ENCODE measurements around the gene ZHX3.

ZHX3 gene

DNA sequence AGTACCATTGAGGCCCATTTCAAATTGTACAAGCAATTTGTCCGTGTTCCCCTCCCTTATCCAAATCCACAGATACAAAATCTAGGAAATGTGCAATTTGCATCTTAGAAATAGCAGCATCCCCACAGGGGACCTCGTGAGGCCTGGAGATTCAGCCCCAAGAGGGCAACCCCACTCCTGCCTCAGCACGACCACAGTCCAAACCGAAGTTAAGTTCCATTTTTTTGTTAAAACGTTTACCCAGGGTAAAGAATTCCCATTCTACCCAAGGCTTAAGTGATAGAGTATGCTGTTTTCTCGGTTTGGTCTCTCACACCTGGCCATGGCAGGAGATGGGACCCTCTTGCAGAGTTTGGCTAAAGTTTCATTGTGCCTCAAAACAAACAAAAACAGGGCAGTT is 139.0 kb downstream of the ZHX3 start:
- peaks cover 47% of the 10 kb centered on the region for H3K36me3 ChIP-seq (ENCODE audit: insufficient read depth, low read depth, low read length)
- no peaks in the 10 kb centered on the region for H3K9me3 ChIP-seq (ENCODE audit: insufficient read depth, low read depth, low read length)
- peaks cover 3% of the 10 kb centered on the region; the same call in 1 of the 2 replicates for H3K4me1 ChIP-seq (ENCODE audit: insufficient read depth, low read length)
- no peak overlapping the region for H3K4me3 ChIP-seq (ENCODE audit: low read length)
- no peak overlapping the region for H3K27ac ChIP-seq (ENCODE audit: low read length)
- no peaks in the 10 kb centered on the region for H3K27me3 ChIP-seq (ENCODE audit: insufficient read depth, low read length)
- H3K9ac ChIP-seq (ENCODE audit: low read depth, low read length): no peak overlapping the region

DNA sequence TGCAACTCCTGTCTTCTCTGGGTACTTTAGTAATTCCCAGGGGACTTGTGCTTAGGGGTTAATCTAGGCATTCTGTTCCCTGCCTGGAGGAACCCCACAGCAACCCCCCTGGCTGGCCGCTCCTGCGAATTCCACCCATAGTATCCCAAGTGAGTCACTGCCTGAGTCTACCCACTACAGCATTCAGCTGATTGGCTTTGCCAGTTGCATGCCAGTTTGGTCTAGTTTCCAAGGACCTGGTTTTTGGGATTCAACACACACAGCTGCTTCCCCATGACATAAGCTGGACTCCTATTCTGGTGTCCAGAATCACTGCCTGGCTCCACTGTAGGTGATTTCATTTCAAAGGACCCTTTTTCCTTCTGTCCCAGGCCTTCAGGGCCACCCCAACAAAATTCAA is 139.9 kb downstream of the ZHX3 start:
- H3K9me3 ChIP-seq (ENCODE audit: insufficient read depth, low read depth, low read length): no peaks in the 10 kb centered on the region
- H3K4me1 ChIP-seq (ENCODE audit: insufficient read depth, low read length): peaks cover 3% of the 10 kb centered on the region; the same call in 1 of the 2 replicates
- no peak overlapping the region for H3K4me3 ChIP-seq (ENCODE audit: low read length)
- H3K36me3 ChIP-seq (ENCODE audit: insufficient read depth, low read depth, low read length): peaks cover 54% of the 10 kb centered on the region
- H3K27me3 ChIP-seq (ENCODE audit: insufficient read depth, low read length): no peaks in the 10 kb centered on the region
- no peak overlapping the region for H3K27ac ChIP-seq (ENCODE audit: low read length)
- no peak overlapping the region for H3K9ac ChIP-seq (ENCODE audit: low read depth, low read length)

DNA sequence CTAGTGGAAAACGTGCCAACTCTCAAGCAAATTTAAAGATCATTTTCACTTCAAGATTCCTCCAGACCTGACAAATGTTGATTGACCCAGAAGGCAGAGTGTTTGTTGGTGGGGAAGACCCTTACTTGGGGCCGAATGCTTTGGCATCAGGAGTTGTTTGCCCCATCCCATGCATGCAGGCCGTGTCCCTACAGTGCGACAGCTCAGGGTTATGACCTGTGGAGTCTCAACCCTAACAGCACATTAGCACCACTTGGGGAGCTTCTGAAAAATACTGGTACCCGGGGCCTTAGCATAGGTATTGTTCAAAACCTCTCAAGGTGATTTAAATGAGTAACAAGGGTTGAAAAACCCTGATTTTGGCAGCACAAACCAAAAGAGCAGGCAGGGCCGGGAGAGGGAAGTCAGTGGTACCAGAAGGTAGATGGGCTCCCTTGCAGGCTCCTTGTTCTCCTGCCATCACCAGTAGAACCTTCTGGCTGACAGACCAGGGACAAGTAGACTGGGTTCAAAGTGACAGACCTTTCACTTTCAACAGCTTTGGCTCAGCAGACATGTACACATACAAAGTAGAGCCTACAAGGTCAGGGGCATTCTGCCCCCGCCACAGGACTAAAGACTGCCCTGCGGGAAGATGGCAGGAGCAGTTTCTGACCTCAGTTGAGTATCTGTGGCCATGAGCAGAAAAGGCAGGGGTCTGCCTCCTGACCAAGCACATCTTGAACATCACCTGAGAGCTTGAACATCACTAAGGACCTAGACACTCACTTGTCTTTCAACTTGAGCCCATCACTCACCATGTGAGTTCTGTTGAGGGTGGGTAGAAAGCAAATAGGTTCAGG is 140.6 kb downstream of the ZHX3 start:
- H3K27ac ChIP-seq (ENCODE audit: low read length): no peak overlapping the region
- H3K4me1 ChIP-seq (ENCODE audit: insufficient read depth, low read length): peaks cover 3% of the 10 kb centered on the region; the same call in 1 of the 2 replicates
- no peak overlapping the region for H3K4me3 ChIP-seq (ENCODE audit: low read length)
- H3K9ac ChIP-seq (ENCODE audit: low read depth, low read length): no peak overlapping the region
- H3K36me3 ChIP-seq (ENCODE audit: insufficient read depth, low read depth, low read length): peaks cover 61% of the 10 kb centered on the region
- no peaks in the 10 kb centered on the region for H3K9me3 ChIP-seq (ENCODE audit: insufficient read depth, low read depth, low read length)
- no peaks in the 10 kb centered on the region for H3K27me3 ChIP-seq (ENCODE audit: insufficient read depth, low read length)

DNA sequence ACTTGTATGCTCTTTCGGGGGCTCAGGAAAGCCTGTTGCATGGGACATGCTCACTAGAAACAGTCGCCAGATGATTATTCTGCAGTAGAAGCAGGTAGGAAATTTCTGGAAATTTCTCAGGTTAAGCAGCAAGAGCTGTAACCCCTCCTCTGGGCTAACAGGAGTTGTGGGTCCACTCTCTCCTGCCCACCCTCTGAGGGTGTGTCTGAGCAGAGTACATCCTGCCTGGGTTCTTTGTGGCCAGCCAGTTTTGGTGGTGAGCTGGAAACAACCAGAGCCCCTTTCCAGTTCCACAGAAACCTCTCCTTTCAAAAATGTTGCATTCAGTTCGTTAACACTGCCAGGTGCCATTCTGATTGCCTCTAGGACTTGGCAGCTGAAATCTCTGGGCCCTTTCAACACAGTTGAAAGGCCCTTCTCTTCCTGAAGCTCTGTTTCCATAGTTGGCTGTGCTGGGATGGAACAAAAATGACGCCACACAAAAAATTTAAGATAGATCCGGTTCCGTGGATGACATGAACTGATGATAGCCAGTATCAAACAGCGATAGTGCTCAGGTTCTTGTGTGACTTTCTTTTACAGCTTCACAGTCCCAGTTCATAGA is 141.7 kb downstream of the ZHX3 start:
- Histone ChIP-seq H3K27me3 (ENCODE audit: insufficient read depth, low read length) (no peaks in the 10 kb centered on the region), H3K4me1 (ENCODE audit: insufficient read depth, low read length) (peaks cover 3% of the 10 kb centered on the region; the same call in 1 of the 2 replicates), H3K9ac (ENCODE audit: low read depth, low read length) (no peak overlapping the region), H3K4me3 (ENCODE audit: low read length) (no peak overlapping the region), H3K36me3 (ENCODE audit: insufficient read depth, low read depth, low read length) (peaks cover 70% of the 10 kb centered on the region), H3K27ac (ENCODE audit: low read length) (no peak overlapping the region), H3K9me3 (ENCODE audit: insufficient read depth, low read depth, low read length) (no peaks in the 10 kb centered on the region)

DNA sequence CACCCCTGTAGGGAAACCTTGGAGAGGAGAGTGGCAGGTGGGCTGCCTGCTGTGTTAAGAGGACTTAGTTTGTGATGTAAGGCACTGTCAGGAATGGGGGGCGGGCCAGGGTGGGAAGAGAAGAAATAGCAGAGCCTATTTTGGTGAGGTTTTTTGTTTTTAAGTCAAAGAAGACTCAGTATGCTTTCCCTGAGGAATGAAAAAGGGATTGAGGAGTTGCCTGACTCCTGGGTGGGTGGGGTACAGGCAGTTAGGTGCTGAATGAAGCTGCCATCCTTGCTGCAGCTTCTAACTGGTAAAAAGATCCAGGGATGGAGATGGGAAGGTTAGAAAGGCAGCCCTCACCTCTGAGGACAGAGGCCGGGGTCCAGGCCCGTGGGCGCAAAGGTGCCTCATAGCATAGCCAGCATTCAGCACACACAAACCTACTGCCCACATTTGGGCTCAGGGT is 142.3 kb downstream of the ZHX3 start:
- H3K27ac ChIP-seq (ENCODE audit: low read length): no peak overlapping the region
- H3K9ac ChIP-seq (ENCODE audit: low read depth, low read length): no peak overlapping the region
- no peaks in the 10 kb centered on the region for H3K9me3 ChIP-seq (ENCODE audit: insufficient read depth, low read depth, low read length)
- H3K27me3 ChIP-seq (ENCODE audit: insufficient read depth, low read length): no peaks in the 10 kb centered on the region
- peaks cover 77% of the 10 kb centered on the region for H3K36me3 ChIP-seq (ENCODE audit: insufficient read depth, low read depth, low read length)
- H3K4me3 ChIP-seq (ENCODE audit: low read length): no peak overlapping the region
- peaks cover 3% of the 10 kb centered on the region; the same call in 1 of the 2 replicates for H3K4me1 ChIP-seq (ENCODE audit: insufficient read depth, low read length)

DNA sequence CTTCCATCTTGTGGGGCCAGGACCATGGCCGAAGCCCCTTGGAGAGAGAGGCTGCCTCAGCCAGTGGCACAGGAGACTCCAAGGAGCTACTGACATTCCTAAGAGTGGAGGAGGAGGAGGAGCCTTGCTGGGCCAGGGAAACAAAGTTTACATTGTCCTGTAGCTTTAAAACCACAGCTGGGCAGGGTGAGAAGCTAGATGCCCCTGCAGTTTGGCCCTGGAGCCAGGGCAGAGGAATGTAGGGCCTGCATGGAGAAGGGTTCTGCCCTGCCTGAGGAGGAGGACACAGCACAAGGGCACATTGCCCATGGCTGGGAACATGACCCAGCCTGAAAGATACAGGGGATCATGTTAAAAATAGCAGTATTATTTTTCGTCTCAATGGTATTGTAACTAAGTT is 142.7 kb downstream of the ZHX3 start:
- no peak overlapping the region for H3K4me3 ChIP-seq (ENCODE audit: low read length)
- peaks cover 3% of the 10 kb centered on the region; the same call in 1 of the 2 replicates for H3K4me1 ChIP-seq (ENCODE audit: insufficient read depth, low read length)
- H3K9ac ChIP-seq (ENCODE audit: low read depth, low read length): no peak overlapping the region
- no peak overlapping the region for H3K27ac ChIP-seq (ENCODE audit: low read length)
- no peaks in the 10 kb centered on the region for H3K9me3 ChIP-seq (ENCODE audit: insufficient read depth, low read depth, low read length)
- peaks cover 81% of the 10 kb centered on the region for H3K36me3 ChIP-seq (ENCODE audit: insufficient read depth, low read depth, low read length)
- no peaks in the 10 kb centered on the region for H3K27me3 ChIP-seq (ENCODE audit: insufficient read depth, low read length)

DNA sequence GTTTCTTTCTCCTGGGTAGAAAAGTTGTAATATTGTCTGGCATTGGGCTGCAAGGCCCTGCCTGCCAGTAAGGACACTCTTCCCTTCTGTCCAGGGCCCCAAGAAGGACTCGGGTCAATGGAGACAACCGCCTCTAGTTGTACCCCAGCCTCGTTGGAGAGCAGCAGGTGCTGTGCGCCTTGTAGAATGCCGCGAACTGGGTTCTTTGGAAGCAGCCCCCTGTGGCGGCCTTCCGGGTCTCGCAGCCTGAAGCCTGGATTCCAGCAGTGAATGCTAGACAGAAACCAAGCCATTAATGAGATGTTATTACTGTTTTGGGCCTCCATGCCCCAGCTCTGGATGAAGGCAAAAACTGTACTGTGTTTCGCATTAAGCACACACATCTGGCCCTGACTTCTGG is 143.2 kb downstream of the ZHX3 start:
- H3K4me1 ChIP-seq (ENCODE audit: insufficient read depth, low read length): peaks cover 3% of the 10 kb centered on the region; the same call in 1 of the 2 replicates
- no peak overlapping the region for H3K4me3 ChIP-seq (ENCODE audit: low read length)
- H3K9ac ChIP-seq (ENCODE audit: low read depth, low read length): no peak overlapping the region
- H3K27me3 ChIP-seq (ENCODE audit: insufficient read depth, low read length): no peaks in the 10 kb centered on the region
- H3K27ac ChIP-seq (ENCODE audit: low read length): no peak overlapping the region
- H3K36me3 ChIP-seq (ENCODE audit: insufficient read depth, low read depth, low read length): peaks cover 85% of the 10 kb centered on the region
- no peaks in the 10 kb centered on the region for H3K9me3 ChIP-seq (ENCODE audit: insufficient read depth, low read depth, low read length)

DNA sequence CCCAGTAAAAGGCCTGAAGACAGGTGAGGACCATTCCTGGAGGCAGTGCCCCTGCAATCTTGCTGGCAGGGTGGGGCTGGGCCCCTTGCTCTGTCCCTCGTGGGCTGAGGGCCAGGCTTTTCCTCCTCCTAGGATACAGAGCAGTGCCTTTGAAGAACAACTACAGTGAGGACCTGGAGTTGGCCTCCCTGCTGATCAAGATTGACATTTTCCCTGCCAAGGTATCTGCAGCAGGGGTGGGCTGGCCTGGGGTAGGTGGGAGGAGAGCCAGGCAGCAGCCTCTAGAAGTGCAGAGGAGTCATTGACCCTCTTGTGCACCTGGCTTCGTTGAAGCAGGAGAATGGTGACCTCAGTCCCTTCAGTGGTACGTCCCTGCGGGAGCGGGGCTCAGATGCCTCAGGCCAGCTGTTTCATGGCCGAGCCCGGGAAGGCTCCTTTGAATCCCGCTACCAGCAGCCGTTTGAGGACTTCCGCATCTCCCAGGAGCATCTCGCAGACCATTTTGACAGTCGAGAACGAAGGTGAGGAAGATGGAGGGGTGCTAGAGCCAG is 143.7 kb downstream of the ZHX3 start:
- Histone ChIP-seq H3K4me1 (ENCODE audit: insufficient read depth, low read length) (peaks cover 3% of the 10 kb centered on the region; the same call in 1 of the 2 replicates), H3K27ac (ENCODE audit: low read length) (no peak overlapping the region), H3K27me3 (ENCODE audit: insufficient read depth, low read length) (no peaks in the 10 kb centered on the region), H3K4me3 (ENCODE audit: low read length) (no peak overlapping the region), H3K9me3 (ENCODE audit: insufficient read depth, low read depth, low read length) (no peaks in the 10 kb centered on the region), H3K36me3 (ENCODE audit: insufficient read depth, low read depth, low read length) (peaks cover 90% of the 10 kb centered on the region), H3K9ac (ENCODE audit: low read depth, low read length) (no peak overlapping the region)

DNA sequence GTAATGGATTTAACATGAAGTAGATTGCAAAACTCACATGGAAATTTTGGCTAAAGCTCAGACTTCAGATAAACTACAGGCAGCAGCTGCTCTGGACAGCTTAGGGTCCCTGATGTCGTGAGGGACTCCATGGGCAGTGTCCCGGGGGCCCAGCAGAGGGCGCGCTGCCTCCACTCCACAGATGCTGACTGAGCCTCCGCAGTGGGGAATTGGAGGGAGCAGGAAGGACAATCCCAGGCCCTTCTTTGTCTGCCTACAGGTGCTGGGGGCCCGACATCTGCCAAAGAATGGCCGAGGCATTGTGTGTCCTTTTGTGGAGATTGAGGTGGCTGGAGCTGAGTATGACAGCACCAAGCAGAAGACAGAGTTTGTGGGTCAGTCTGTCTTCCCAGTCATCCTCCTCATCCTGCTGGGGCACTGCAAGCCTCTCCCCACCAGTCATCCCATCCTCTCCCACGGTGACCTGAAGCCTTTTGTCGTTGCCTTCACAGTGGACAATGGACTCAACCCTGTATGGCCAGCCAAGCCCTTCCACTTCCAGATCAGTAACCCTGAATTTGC is 144.3 kb downstream of the ZHX3 start:
- H3K27me3 ChIP-seq (ENCODE audit: insufficient read depth, low read length): no peaks in the 10 kb centered on the region
- no peak overlapping the region for H3K4me3 ChIP-seq (ENCODE audit: low read length)
- peaks cover 96% of the 10 kb centered on the region for H3K36me3 ChIP-seq (ENCODE audit: insufficient read depth, low read depth, low read length)
- H3K9me3 ChIP-seq (ENCODE audit: insufficient read depth, low read depth, low read length): no peaks in the 10 kb centered on the region
- H3K9ac ChIP-seq (ENCODE audit: low read depth, low read length): no peak overlapping the region
- no peak overlapping the region for H3K27ac ChIP-seq (ENCODE audit: low read length)
- peaks cover 3% of the 10 kb centered on the region; the same call in 1 of the 2 replicates for H3K4me1 ChIP-seq (ENCODE audit: insufficient read depth, low read length)

DNA sequence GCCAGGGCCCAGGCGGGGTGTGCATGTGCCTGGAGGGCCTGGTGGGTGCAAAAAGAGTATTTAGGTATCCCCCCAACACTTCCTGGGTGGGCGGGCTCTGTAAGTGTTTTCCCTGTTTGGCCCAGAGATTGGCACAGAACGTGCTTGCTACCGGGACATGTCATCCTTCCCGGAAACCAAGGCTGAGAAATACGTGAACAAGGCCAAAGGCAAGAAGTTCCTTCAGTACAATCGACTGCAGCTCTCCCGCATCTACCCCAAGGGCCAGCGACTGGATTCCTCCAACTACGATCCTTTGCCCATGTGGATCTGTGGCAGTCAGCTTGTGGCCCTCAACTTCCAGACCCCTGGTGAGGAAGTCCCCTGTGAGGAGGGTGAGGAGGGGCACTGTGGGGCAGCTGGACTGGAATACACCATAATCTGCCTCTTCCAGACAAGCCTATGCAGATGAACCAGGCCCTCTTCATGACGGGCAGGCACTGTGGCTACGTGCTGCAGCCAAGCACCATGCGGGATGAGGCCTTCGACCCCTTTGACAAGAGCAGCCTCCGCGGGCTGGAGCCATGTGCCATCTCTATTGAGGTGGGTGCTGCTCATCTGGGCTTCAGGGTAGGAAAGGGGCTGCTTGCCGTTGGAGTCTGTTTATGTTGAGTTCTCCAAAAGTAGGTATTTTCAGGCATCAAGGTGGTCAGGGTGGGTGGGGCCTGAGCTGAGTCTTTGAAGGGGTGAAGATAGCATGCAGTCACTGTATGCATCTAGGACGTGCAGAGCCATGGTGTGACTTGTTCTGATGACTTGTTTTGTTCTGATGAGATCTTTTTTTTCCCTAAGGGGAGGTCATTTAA is 145.0 kb downstream of the ZHX3 start:
- Histone ChIP-seq H3K27me3 (ENCODE audit: insufficient read depth, low read length) (no peaks in the 10 kb centered on the region), H3K9ac (ENCODE audit: low read depth, low read length) (no peak overlapping the region), H3K9me3 (ENCODE audit: insufficient read depth, low read depth, low read length) (no peaks in the 10 kb centered on the region), H3K27ac (ENCODE audit: low read length) (no peak overlapping the region), H3K4me3 (ENCODE audit: low read length) (no peak overlapping the region), H3K36me3 (ENCODE audit: insufficient read depth, low read depth, low read length) (peaks cover 96% of the 10 kb centered on the region), H3K4me1 (ENCODE audit: insufficient read depth, low read length) (peaks cover 3% of the 10 kb centered on the region; the same call in 1 of the 2 replicates)

DNA sequence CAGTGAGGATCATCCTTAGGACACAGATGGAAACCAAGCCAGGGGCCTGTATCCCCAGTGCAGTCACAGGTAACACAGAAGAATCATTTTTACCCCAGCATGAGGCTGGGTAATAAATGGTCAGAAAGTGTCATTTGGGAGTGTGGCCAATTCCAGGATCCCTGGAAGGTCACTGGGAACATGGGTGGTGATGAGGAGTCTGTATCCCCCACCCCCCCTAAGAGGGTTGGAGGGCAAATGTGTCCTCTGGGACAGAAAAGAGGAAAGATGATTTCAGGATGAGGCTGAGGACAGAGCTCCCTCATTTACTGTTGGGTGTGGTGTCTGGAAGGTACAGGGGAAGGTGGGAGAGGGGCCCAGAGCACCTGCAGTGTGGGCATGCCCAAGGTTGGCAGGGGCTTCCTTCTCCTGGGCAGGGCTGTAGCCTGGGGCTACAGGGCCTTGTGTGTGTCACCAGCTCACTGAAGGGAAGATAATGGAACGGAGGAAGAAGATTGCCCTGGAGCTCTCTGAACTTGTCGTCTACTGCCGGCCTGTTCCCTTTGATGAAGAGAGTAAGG is 145.7 kb downstream of the ZHX3 start:
- Histone ChIP-seq H3K4me1 (ENCODE audit: insufficient read depth, low read length) (no peaks in the 10 kb centered on the region), H3K27ac (ENCODE audit: low read length) (no peak overlapping the region), H3K9ac (ENCODE audit: low read depth, low read length) (no peak overlapping the region), H3K27me3 (ENCODE audit: insufficient read depth, low read length) (no peaks in the 10 kb centered on the region), H3K9me3 (ENCODE audit: insufficient read depth, low read depth, low read length) (no peaks in the 10 kb centered on the region), H3K4me3 (ENCODE audit: low read length) (no peak overlapping the region), H3K36me3 (ENCODE audit: insufficient read depth, low read depth, low read length) (peaks cover 96% of the 10 kb centered on the region)

Measured in iPS-20b (cell line).